IPS-18c (cell line): ENCODE measurements around the gene ADGRB3.
"Not testable (repeated sequence)": the region's sequence is repeated elsewhere in the genome, so short reads cannot be mapped to it uniquely, and the experiment has no call there.

Experiments
- H3K4me3 ChIP-seq: 2 replicates; pipeline ENCODE4 v1.7.0; 2013; ENCODE audit warnings: low read depth, mild to moderate bottlenecking, low read length, moderate library complexity; ENCODE audit not compliant: insufficient read depth
- H3K9me3 ChIP-seq: one replicate; pipeline ENCODE4 v1.6.1; 2013; ENCODE audit warnings: mild to moderate bottlenecking, low read length, moderate library complexity; ENCODE audit not compliant: control insufficient read depth, insufficient read depth

The ADGRB3 gene

DNA sequence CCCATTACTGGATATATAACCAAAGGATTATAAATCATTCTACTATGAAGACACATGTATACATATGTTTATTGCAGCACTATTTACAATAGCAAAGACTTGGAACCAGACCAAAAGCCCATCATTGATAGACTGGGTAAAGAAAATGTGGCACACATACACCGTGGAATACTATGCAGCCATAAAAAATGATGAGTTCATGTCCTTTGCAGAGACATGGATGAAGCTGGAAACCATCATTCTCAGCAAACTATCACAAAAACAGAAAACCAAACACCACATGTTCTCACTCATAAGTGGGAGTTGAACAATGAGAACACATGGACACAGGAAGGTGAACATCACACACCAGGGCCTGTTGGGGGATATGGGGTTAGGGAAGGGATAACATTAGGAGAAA is 109.3 kb downstream of the ADGRB3 start:
- not testable (repeated sequence) for H3K4me3 ChIP-seq, H3K9me3 ChIP-seq

DNA sequence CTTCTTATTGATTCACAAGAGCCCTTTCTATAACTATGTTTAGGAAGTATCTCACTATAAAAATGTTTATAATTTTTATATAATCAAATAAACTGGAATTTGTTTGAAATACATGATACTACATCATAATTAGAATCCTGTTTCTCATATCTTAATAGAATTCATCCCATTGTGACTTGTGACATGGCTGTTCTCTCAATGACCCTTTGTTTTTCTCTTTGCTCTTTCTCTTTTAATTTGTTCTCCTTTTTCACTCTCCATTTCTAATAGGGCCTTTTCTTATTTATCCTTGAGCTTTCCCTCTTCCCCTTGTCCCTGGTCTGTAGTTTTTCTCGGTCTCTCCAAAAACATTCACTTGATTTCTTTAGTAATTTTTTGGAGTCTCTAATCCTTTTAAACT is 111.3 kb downstream of the ADGRB3 start:
- H3K4me3 ChIP-seq = no peak overlapping the region
- no peaks in the 10 kb centered on the region for H3K9me3 ChIP-seq

DNA sequence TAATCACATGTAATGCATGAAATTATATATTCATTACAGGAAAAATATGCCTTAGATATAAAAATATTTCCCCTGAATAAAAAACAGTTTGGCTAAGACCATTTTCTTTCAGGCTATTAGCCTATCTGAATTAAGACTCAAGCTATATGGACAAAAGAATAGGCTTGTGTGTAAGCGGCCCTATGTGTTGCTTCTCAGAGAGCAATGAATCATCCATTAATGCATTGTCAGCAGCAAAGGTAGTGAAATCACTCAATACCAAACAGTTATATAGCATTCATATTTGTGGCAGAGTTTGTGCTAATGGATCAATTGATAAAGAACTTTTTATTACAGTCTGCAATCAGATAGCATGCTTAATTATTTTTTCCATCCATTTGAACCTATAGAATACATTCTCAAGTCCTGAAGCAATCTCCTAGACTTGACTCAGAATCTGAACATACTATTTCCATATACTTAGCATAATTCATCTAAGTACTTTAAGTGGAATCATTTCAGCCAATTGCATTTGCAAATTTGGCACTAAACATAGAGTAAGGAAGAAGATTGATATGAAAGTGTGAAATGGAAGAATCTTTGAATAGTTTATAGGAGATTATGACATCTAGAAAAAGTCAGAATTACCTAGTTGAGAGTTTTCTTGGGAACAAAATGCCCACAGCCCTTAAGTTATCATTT is 112.2 kb downstream of the ADGRB3 start:
- H3K4me3 ChIP-seq = no peak overlapping the region
- H3K9me3 ChIP-seq = no peaks in the 10 kb centered on the region

DNA sequence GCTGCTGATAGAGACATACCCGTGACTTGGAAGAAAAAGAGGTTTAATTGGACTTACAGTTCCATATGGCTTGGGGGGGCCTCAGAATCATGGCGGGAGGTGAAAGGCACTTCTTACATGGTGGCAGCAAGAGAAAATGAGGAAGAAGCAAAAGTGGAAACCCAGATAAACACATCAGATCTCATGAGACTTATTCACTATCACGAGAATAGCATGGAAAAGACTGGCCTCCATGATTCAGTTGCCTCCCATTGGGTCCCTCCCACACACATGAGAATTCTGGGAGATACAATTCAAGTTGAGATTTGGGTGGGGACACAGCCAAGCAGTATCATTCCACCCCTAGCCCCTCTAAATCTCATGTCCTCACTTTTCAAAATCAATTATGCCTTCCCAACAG is 112.8 kb downstream of the ADGRB3 start:
- not testable (repeated sequence) for H3K4me3 ChIP-seq, H3K9me3 ChIP-seq

DNA sequence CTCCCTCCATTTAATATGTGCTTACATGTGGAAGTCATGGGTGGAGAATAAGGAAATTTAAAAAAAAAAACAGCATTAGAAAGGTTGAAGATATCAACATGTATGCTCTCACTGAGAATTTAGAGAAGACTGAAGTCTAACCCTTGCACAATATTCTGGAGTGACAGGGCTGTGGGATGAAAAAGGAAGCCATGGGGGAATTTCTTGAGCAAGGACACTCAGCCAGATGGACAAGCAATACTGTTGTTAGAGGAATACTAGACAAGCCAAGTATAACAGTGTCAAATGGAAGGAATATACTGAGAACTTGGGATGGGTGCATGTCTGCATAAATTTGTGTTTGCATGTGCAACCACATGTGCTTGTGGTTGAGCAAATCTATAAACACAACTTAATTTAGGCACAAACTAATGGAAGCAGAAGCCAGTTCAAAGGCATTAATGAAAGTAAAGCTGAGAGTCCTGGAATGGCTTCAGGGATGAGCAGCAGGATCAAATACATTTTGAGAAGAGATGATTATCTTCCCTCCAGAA is 119.7 kb downstream of the ADGRB3 start:
- H3K9me3 ChIP-seq = no peaks in the 10 kb centered on the region
- no peak overlapping the region for H3K4me3 ChIP-seq

DNA sequence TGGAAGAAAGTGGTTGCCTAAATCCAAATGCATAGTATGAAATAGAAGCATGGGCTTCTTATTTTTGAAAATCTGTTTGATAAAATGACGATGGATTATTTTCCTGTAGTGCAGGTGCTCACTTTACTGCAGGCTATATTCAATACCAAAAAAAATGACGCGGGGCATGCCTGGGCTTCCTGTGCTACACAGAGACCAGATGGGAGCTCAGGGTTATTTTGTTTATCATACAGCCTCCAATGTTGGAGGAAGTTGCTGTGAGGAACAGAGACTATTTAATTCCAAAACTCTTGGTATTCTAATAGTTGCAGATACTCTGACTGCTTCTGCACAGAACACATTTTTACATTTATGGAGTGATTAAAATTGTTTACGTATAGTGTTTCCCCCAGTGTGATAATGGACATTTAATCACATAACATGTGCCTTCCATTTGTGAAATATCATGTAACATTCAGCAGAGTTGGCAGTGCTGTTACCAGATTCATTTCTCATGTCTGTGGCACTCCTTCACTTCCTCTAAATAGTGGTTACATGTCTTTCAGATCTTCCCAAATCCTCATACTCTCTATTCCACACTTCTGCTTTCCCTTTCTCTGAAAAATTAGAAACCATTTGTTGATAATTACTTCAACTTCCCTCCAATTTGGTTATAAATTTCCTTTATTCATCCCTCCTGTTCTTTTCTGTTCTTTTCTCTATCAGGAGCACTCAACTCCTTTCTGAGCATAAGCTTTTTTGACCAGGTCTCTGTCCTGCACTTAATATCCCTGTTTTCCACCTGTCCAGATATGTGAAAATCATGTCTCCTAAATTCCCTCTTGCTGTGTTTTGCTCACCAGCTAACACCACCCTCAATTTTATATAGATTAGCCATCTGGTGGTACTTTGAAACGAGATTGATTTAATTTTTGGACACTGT is 121.6 kb downstream of the ADGRB3 start:
- H3K9me3 ChIP-seq = no peaks in the 10 kb centered on the region

DNA sequence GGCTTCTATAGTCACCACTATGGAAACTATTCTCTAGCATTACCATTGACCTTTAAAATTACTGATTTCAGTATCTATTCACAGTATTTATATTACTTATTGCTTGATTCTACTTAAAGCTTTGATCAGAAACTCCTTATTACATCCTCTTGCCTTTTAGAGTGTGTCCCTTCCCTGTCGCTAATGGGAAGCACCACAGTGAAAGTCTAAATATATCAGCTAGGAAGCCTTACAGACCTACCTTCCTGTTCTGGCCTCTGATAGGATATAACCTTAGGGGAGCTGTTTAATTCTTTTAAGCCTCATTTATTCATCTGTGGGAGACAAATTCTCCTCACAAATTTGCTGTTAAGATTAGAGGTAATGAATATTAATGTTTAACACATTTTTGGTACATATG is 122.7 kb downstream of the ADGRB3 start:
- H3K4me3 ChIP-seq = no peak overlapping the region

More for the DNA sequence above, 121.6 kb downstream of the ADGRB3 start:
- no peak overlapping the region for H3K4me3 ChIP-seq

DNA sequence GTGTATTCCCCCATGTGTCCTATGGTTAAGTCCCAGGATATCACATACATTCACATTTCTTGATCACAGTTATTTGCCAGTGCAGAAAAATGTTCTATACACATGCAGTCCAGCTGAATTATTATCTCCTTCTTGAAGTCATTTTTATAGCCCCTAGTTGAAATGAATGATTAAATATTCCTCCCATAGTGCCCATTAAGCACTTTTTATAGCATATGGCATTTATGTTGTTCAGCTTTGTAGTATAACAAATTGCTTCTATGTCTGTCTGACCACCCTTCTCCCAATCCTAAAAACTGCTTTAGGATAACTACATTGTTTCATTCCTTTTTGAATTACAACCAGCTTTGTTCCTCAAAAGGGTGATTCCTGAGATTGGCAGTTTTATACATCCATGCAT is 123.5 kb downstream of the ADGRB3 start:
- H3K9me3 ChIP-seq = no peaks in the 10 kb centered on the region
- H3K4me3 ChIP-seq = no peak overlapping the region

More for the DNA sequence above, 122.7 kb downstream of the ADGRB3 start:
- no peaks in the 10 kb centered on the region for H3K9me3 ChIP-seq

DNA sequence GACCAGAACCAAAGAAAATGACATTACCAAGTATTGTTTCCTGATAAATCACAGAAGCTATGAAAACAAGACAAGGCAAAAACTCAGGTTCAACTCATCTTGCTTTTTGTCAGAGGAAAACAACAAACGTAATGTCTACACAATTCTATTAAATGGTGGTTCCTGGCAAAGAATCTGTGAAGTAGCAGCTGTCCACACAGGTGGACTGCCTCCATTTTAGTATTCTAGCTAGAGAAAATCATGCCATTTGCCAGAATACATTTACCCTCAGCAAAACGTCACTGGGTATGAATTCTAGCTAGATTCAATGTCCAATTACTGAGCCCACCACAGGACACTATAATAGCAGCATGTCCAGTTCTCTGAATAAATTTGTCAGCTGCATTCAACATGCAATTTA is 125.4 kb downstream of the ADGRB3 start:
- no peak overlapping the region for H3K4me3 ChIP-seq
- H3K9me3 ChIP-seq = no peaks in the 10 kb centered on the region

DNA sequence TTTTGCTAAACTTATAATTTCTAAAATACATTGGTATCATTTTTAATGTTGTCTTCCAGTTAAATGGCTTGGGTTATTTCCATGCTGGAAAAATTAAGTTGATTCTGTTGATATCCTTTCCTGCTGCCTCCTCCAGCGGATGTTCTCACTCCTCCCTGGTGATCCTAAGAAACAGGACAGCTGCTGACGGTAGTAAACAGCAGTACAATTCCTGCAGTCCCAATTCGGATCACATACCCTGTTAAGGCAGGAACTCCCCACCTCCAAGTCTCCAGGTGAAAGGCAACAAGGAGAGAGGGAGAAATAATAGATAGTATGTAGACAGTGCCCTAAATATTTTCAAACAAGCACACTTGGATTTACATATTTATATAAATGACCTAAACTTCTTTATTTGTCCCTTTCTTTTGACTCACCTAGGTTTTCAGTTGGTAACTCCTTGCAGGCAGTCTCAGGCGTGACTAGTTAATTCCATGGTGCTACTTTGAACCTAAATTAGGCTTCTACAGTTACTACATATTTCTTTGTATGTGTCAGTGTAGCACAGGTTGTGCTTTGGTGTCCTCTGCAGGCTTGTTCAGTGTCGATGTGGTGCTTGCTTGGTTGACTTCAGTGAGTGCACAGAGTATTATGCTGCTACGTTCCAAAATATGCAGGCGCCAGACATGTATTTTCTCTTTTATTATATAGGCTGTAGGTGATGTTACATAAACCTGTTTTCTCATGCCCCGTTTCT is 126.0 kb downstream of the ADGRB3 start:
- no peaks in the 10 kb centered on the region for H3K9me3 ChIP-seq
- no peak overlapping the region for H3K4me3 ChIP-seq

DNA sequence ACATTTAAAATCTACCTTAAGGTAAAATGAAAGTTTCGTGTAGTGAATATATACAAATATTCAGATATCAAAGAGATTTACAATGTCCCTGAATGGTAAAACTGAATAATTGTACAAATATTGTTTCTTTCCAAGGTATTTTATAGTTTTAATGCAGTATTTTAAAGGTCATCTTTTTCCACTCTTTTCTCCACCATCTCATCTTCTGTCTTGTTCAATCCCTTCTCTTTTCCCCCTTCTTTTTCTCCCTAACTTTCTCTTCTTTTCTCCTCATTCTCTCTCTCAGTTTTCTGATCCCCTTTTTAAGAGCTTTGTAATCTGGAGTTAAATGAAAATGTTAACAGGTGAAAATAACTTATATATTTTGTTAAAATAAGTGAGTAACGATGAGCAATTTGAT is 126.9 kb downstream of the ADGRB3 start:
- Histone ChIP-seq H3K4me3 (no peak overlapping the region), H3K9me3 (no peaks in the 10 kb centered on the region)

DNA sequence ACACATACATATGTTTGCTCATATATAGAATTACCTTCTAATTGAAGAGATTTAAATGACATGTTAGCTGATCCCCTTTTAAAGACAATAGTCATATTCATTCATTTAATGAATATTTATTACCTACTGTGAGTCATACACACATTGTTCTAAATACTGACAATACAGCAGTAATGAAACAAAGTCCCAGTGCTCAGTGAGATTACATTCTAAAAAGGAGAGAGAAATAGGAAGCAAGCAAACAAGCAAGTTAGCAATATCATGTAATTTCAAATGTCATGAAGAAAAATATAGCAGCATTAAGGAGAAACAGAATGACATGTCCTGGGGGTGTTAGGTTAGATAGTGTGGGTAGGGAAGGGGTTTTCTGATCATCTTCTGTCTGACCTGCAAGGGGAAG is 136.3 kb downstream of the ADGRB3 start:
- no peaks in the 10 kb centered on the region for H3K9me3 ChIP-seq
- no peak overlapping the region for H3K4me3 ChIP-seq

DNA sequence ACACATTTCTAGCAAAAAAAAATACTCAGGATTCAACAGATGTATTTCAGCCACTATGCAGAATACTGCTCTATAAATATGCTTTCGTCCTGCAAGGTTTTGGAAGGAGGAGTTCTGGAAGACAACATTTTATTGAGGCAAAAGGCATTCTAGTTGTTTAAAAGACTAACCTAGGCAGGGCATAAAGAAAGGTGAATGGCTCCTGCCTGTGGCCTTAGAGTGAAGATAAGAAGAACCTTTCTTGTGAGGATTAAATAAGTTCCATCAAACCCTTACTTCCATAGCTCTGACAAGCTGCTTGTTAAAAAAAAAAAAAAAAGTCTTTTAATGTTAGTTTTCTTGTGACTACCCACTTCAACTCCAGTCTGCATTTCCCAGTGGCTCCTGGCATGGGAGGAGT is 139.8 kb downstream of the ADGRB3 start:
- no peaks in the 10 kb centered on the region for H3K9me3 ChIP-seq
- no peak overlapping the region for H3K4me3 ChIP-seq

DNA sequence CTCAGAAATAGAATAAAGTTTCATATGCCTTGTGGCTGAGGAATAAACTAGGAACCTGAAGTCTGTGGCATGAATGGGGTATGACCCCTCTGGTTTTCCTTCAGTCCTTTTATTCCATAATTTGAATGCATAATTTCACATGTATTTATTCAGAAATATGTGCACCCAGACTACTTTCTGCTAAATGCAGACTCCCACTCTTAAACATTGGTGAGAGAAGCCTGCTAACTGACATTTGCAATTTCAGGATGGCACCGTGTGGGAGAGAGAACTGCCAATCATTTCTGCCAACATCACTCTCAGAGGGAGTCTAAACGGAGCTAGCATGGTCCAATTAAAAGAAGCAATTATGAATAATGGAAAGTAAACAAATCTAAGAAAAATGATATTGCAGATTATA is 141.3 kb downstream of the ADGRB3 start:
- Histone ChIP-seq H3K9me3 (no peaks in the 10 kb centered on the region), H3K4me3 (no peak overlapping the region)

DNA sequence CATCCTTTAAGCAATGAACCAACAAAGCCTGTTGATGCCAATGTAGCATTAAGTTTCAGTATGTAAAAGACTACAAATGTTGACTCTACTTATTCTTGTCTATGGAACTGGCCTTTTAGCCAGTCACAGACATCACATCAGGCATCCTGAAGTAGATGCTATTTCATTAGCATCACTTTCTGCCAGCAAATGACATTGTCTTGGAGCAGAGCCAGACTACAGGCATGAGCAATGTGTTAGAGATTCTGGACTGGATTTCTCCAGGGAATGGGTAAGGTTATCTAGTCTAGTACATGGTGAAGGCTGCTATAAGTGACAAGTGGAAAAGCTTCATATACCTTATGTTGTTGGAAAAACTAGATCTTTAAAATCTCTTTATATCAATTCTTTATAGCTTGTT is 142.9 kb downstream of the ADGRB3 start:
- H3K4me3 ChIP-seq = no peak overlapping the region
- H3K9me3 ChIP-seq = no peaks in the 10 kb centered on the region

DNA sequence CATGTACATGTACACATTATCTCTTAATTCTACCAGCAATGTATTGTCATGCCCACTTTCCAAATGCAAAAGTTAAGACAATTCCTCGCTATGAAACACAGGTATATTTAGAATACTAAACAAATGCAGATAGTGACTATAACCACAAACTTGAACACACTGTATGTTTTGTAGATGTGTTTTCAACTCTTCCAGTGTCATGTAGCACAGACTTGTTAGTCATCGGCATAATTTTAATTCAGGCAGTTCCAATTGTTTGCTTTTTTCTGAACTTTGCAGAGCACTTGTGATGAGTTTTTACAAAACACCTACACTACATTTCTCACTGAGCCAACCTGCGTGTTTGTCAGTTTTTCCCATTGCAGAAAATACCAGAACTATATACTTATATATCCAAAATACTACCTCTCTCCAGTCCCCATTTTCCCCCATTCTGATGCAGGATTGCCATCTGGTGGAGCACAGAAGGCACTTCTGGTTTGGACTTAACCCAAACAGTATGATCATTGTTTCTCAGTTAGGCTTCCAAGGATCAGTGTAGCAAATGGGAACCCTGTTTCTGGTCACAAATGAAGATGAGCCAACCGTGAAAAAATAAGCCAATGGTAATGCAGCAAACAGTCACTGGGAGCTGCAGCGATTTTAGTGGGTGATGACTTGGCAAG is 143.4 kb downstream of the ADGRB3 start:
- no peaks in the 10 kb centered on the region for H3K9me3 ChIP-seq
- no peak overlapping the region for H3K4me3 ChIP-seq

DNA sequence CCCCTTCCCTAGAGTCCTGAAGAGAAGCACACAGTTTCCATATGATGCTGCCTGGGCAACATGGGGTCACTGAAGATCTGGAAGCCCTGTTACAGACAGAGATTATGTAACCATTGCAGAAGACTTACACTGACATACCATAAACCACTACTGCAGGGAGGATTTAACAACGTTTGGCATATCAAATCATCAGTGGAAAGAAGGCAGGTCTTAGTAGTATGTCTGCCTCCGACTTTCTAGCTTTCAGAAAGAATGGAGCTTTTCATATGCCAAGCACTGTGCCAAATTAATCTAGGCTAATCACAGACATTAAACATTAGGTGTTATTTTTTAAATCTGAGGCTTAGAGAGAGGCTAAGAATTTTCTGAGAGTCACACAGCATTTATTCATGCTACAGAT is 144.3 kb downstream of the ADGRB3 start:
- no peak overlapping the region for H3K4me3 ChIP-seq
- no peaks in the 10 kb centered on the region for H3K9me3 ChIP-seq
